GM18909 (cell line): ENCODE results near the gene GNAI1.
"Not testable (repeated sequence)": the region's sequence is repeated elsewhere in the genome, so short reads cannot be mapped to it uniquely, and the experiment has no call there.

Experiments
- ATAC-seq: cut with Tn5 transposase; IDR thresholded peaks from one replicate; pipeline ENCODE4 v1.9.1; 2021; ENCODE audit warnings: mild to moderate bottlenecking; ENCODE audit not compliant: unreplicated experiment, poor library complexity

GNAI1 gene

DNA sequence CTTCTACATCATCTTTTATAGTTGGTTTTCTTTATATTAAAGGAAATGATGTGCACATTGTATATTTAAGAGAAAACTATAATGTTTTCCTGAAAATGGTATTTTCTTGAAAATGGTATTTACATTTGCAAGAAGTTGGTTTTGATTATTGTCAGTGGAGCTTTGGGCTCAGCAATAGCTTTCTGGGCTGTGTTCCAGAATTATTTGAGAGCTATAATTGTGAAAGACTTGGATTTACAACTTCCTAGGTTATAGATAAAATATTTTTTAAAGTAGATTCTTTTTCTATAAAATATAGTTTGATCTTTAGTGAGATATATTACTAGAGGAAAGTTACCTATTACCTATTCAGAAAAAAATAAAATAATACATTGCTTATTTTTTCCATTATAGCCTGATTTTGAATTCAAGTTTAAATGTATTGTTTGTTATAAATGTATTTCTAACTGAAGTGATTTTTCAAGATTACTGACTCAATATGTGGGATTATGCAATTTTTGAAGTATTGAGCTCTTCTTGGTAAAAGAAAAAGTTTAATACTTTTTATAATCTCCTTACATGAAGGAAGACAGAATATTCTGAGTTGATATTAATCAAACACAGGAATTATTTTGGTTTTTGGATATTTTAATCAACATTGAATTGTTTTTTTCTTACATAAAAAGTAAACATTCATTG lies 20.2 kb downstream of the GNAI1 start:
- ATAC-seq = no peak

DNA sequence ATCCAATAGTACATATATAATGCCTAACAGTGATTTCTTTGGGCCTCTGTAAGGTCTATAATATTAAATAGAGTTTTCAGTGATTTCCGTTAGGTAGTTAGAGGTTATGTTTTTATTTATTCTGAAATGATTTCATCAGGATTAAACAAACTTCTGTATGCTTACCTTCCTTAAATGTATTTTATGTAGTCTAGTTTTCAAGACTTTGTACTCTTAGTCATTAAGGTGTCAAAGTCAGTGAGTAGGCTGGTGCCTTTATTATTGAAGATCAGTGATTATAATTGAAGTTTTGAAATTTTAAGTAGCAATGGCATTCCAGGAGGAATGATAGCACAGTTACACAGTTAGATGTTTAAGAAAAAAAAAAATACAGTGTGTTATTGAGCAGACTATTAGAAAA lies 20.7 kb downstream of the GNAI1 start:
- no peak for ATAC-seq

DNA sequence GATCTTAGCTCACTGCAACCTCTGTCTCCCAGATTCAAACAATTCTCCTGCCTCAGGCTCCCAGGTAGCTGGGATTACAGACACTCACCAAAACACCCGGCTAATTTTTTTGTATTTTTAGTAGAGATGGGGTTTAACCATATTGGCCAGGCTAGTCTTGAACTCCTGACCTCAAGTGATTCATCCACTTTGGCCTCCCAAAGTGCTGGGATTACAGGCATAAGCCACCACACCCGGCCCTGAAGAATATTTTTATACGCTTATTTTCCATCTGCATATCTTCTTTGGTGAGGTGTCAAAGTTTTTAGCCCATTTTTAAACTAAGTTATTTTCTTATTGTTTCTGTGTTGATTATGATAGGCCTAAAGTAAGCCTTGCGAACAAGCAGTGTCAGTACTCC lies 23.1 kb downstream of the GNAI1 start:
- not testable (repeated sequence) for ATAC-seq

DNA sequence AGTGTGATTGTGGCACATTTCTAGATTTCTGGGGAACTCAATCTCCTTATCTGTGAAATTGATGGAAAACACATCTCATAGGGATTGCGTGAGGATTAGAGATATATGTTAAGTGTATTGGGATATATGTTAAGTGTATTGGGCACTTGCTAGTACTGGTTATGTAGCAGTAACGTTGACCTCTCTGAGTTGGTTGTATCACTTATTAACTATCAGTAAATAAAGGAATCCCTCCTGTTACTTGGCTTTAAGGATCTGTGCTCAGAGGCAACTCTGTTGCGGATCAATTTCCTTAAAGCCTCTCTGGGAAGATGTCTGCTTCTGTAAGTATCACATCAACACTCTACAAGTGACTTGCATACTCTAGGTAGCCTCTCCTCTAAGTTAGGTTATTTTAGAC lies 25.2 kb downstream of the GNAI1 start:
- ATAC-seq = no peak

DNA sequence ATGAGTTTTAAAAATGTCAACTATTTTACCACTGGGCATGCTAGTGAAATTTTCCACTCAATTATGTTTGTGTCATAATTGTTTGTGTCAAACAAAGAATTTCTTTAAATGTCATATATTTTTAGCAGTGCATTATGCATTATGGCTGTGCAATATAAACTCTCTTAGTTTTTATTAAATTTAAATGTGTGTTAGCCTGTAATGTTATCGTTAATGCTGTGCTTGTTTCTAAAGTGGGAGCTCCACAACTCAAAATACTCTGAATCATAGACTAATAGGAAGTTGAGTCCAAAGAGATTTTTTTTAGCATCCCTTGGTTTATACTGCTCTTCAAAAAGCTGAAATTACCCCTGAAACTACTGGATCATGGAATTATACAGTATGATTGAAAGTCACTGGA lies 26.8 kb downstream of the GNAI1 start:
- no peak for ATAC-seq

DNA sequence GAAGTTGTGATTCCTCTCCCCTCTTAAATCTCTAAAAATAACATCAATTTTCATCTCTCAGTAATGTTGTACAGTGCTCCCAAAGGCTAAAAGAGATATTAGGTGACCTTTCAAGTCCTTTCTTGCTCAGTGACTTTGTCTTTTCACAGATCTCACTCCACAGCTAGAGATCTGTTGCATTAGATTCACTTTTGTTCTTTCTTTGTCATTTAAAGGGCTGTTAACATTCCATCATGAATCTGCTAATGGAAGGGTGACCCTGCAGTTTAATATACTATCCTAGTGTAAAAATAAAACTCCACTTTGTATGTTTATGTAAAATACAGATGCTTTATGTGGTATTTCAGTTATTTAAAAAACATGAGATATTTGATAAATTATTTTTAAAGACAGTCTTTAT lies 30.5 kb downstream of the GNAI1 start:
- ATAC-seq = no peak

DNA sequence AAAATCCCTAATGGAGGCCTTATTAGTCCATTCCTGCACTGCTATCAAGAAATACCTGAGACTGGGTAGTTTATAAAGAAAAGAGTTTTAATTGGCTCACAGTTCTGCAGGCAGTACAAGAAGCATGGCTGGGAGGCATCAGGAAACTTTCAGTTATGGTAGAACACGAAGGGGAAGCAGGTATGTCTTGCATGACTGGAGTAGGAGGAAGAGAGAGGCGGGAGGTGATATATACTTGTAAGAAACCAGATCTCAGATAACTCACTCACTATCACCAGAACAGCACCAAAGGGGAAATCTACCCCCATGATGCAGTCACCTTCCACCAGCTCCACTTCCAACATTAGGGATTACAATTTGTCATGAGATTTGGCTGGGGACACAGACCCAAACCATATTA lies 35.8 kb downstream of the GNAI1 start:
- no peak for ATAC-seq

DNA sequence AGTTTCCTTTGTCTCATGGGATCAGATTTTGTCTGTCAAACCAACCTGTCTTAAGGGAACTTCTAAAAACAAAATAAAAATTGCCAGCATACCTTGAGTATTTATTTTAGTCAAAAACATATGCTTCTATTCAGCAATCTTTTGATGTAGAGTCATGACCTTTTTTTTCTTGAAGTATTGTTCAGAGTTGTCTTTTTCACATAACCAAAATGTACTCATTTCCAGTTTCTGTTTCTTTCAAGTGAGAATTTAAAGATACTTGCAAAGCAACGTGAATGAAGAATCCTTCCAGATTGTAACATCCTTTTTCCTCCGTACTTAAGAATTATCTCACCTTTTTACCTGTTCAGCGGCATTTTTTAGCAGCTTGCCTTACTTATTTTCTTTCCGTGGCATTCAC lies 37.8 kb downstream of the GNAI1 start:
- no peak for ATAC-seq

DNA sequence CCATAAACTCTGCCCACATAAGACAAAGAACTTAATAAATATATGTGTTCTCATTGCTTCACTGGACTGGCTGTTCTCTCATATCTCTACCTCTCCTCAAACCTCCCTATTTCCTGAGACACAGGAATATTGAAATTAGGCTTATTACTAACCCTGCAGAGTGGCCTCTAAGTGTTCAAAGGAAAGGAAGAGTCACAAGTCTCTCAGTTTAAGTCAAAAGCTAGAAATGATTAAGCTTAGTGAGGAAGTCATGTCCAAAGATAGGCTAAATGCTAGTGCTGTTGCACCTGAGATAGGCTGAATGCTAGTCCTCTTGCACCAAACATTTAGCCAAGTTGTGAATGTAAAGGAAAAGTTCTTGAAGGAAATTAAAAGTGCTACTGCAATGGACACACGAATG lies 41.1 kb downstream of the GNAI1 start:
- ATAC-seq = peak; percentile 77

DNA sequence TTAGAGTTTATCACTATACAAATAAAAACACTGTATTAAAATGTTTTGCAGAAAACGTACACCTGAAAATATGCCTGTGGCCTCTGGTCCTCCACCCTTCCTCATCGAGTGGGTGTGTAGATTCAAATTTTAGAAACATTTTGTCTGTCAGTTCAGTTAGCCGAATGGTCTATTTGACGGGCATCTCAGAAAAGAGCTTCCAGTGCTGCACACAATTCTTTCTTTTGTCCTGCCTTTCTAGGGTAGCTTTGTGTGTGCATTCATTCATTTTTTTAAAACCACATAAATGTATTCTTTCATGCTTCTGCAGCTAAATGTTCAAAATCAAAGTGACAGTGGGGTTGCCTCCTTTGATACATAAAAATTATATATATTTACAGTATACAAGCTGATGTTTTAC lies 46.8 kb downstream of the GNAI1 start:
- ATAC-seq = no peak

DNA sequence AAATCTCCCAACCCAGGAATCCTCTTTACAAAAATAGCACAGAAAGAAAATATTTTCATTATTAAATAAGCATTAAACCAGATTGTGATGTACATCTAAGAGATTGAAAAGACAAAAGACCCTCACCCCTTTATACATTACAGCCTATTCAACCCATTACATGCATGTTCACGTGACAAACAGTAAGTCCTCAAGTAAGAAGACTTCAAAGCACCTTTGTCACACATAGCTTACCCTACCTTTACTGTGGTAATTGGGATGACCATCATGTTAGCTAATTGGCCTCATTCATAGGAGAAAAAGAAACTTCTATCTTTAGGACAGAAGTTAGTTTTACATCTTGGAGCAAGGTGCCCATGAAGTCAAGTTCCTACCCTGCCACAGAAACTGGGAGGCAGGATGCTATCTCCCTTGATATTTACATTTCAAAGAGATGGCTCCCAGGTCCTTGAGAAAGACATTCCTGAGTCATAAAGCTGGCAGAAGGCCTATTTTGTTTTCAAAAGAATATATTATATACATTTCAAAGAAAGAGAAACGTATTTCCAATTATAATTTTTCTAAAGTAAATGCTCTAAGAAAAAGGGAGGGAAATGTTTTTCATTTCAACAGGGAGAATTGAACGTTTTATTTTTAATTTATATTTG lies 48.1 kb downstream of the GNAI1 start:
- no peak for ATAC-seq

DNA sequence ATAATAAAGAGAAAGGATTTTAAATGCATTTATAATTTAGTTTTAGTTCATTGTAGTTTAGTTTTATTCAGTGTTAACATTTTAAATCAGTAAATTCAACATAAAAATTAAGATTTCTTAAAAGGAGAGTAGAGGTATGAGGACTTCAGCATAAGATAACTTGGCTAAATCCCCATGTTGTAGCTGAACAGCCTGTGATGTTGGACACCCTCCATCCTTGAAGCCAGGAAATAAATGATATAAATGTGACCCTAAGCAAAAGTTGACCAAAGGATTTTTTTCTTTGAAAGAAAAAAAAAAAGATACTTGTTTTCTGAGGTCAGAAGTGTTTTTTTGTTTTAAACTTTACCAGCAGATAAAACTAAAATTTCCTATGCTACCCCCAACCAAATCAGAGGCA lies 48.7 kb downstream of the GNAI1 start:
- ATAC-seq = no peak

DNA sequence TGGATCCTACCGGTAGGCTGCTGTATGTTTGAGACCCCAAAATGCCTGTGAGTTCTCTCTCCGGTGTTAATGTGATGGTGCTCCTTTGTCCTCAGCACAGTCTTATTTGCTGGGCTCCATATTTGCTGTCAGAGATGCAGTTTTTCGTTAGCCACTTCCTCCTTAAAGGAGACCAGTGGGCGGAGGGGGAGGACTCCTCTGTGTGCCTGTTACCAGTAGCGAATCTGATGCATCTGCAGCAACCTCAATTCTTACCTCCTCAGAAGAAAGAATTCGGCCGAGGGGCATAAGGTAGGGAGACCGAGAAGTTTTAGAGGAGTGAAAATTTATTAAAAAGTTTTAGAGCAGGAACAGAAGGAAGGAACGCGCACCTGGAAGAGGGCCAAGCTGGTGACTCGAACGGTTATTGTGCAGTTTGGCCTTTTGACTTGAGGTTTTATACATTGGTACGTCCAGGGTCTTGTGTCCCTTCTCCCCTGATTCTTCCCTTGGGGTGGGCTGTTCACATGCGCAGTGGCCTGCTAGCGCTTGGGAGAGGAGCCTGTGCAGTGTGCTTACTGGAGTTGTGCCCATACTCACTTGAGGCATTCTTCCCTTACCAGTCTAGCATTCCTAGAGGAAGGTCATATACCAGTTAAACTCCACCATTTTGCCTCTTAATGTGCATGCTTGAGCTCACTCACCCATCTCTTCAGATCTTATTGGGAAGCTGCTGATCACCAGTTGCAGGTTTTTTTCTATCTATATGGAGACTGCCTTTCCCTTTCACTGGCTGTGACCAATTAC lies 49.5 kb downstream of the GNAI1 start:
- ATAC-seq = no peak

DNA sequence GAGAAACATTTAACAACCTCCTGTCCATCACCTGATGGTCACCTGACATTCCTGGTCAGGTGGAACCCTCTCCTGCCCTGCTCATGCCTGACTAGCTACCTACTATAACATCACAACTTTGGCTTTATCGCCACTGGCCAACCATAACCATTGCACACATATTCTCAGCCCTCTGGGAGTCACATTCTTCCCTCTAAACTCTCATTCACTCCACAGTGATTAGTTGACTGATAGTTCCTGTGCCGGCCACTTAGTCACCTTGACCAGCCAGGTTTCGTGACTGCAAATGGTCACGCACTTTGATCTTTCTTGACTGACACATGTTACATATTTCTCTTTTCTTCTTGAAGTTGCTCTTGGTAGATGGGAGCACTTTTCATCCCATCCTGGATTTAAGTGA lies 50.1 kb downstream of the GNAI1 start:
- ATAC-seq = no peak

DNA sequence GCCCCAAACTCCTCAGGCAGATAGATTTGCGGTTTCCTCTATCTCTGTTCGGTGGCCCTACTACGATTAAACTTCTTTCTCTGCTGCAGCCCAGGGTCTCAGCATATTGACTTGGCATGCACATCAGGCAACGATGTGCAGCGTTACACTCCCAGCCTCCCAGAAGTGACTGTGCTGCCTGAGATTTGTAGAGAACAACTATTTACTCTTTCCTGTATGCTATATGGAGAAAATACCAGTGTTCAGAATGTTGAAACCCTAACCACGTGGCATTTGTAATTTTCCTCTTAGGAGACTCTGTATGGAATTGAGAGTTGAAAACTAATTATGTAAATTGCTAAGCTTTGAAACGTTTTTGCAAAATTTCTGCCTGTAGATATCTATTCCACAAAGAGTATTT lies 50.9 kb downstream of the GNAI1 start:
- no peak for ATAC-seq

DNA sequence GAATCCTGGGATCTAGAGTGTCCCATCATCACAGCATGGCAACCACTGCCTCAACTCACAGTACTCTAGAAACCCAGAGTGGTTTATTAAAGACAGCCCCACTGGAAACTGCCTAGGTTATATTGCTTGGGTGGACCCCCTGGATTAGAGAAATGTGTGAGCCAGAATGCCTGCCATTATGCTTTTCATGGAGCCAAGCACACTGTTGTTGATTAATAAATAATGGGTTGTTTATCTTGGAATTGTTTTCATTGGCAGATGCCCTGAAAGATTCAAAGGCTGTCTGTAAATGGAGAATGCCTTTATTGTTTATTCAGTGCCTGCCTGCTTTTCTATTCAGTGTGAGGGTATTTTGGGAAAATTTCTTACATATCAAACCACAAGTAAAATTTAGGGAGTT lies 52.1 kb downstream of the GNAI1 start:
- ATAC-seq = no peak

DNA sequence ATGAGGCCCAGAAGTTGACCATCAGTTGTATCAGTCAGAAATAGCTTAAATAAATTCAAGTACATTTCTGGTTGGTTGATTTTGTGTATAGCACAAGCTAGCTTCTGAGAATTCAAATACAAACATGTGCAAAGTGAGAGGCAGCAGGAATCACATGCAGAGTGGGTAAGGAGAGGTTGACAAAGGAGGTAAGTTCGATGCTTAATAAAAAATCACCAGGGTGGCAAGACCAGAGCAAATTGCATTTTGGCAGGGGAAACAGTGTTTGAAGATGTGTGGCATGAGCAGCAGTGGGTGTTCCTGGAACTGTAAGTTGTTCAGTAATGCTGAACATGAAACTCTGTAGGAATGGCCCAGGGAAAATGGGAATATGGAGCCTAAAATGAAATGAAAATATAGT lies 52.6 kb downstream of the GNAI1 start:
- no peak for ATAC-seq

DNA sequence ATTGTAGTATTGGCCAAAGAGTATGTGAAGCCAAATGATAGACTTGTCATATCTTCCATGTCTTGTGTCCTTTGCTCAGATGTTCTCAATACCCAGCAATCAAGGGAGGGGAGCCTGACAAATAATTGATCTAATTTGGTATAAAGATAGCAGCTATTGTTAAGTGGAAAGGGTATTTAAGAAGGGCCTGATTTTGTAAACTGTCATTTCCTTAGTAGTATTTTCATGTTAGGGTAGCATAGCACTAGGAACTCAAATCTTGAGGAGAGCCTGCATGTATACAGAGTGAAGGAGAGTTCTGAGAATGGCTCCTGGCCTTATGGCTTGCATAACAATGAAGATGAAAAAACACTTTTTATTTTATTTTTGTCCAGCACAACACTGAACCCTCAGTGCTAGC lies 53.1 kb downstream of the GNAI1 start:
- no peak for ATAC-seq

DNA sequence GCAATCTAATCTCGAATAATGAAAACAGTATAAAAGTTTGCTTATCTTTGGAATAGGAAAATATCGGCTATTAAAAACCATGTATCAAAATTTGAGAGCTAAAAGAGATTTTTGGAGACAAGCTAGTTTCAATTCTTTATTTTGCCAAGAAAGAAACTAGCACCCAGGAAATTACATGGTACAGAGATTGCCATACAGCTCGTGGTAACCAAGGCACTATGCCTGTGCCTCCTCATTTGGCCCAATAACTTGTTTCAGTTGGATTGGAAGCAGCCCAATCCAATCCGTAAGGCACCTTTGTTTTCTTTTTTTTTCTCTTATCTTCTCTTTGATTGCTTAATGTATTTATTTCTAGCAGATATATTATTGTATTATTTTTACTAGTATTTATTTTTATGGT lies 55.0 kb downstream of the GNAI1 start:
- ATAC-seq = no peak

DNA sequence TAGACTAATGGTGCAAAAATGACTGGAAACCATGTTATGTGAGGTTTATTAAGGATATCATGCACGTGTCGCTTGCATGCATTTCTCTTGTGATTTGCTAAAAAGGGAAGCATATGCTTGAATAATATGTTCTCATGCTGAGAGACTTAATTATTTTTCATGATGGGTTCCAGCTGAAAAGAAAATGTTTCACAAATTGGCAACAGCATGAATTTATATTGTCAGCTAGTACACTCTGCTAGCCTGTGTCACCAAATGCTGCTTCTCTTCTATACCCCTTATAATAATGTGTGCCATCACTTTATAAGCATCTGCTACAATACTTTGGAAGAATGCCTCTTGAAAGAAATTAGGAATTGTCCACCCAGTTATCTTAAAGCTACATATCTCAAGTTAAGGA lies 63.0 kb downstream of the GNAI1 start:
- no peak for ATAC-seq

DNA sequence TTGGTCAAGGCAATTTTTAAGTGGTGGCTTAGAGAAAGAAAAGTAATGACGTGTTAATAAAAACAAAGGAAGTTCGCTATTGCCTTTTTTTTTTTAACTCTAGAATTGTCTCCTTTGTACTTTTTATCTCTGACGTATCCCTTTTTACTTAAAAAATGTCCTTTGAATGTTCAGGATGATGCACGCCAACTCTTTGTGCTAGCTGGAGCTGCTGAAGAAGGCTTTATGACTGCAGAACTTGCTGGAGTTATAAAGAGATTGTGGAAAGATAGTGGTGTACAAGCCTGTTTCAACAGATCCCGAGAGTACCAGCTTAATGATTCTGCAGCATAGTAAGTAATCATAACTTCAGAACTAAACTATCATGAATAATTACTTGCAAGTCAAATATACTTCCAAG lies 64.4 kb downstream of the GNAI1 start:
- no peak for ATAC-seq

DNA sequence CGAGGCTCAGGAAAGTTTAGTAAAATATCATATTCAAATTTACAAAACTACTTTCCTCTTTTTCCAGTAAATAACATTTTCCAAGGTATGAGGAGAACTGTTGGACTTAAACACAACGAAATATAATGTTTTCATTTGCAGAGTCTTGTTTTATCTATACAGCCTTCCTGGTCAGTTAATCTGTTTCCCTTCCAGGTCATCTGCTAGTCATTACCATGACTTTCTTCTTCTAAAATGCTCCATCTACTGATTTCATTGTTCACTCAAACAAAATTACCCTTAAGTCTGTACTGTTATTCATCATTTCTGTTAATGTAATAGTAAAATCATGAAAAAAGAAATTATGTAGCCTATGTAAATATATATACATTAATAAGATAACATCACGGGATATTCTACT lies 69.8 kb downstream of the GNAI1 start:
- ATAC-seq = no peak
